Embryonic facial prominence (tissue), 1 donor: ENCODE results near the gene ZNF219.

Source experiments
- DNase-seq: peaks from one replicate; pipeline ENCODE4 v3.0.0-alpha.2; 2016; ENCODE audit errors: extremely low spot score

Gene ZNF219

DNA sequence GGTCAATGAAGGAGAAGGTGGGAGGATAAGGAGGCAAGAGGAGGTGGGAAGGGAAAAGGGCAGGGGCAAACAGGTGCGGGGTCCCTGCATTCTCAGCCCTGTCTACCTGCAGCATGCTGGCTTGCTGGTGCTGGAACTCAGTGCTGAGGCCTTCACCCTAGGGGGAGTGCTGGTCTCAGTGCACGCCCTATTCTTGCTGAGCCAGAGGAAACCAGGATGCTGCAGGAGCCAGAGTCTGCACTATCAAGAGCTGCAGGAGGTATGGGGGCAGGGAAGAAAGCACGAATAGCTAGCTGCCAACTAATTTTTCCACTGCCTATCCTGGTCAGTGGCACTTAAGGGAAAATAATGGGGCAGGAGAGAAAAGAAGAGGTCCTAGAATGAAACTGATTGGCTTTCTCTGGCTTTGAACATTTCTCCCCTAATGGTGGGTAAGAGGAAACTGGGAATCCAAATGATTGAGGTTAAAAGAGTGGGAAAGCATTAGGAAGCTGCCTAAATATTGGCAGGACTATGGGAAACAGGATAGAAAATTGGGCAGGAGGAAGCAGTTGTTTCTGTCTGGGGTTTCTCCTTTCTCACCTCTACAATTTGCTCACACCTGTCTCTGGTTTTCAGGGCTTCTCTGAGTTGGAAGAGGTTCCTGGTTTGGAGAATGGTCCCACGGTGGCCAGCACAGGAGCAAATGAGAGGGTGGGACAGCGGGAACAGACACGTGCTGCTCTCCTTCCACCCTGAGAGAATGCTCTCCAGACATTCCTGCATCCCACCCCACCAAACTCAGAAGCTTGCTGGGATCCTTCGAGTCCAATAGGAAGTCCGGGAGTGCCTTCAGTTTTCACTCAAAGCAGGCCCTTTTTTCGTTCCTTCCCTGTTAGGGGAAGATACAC, 4.3 kb upstream of the ZNF219 start:
- DNase-seq: no peak

DNA sequence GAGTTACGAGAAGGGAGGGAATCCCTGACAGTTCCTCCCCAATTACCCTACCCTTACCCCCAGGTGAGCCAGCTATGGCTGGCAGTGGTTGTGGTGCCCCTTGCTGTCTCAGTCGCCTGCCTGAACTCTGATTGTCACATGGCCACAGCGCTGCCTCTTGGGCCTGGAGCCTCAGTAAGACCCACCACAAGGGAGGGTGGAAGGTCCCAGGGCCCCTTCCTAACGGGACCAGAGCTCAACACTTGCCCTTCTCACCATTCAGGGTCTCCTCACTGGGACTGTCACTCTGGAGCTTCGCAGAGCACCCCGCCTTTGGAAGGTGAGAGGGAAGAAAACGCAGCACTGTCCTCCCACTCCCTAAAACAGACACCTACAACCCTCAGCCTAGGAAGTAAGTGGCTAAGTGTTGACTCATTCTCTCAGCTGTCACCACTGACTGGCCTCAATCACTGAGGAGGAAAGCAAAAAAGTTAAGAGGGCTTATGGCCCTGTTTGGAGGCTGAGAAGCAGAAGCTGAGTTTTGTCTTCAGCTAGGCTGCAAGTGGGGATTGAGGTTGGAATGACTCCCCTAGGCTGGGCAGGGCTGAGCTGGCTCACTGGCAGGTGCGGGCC, 3.5 kb upstream of the ZNF219 start:
- no peak for DNase-seq

DNA sequence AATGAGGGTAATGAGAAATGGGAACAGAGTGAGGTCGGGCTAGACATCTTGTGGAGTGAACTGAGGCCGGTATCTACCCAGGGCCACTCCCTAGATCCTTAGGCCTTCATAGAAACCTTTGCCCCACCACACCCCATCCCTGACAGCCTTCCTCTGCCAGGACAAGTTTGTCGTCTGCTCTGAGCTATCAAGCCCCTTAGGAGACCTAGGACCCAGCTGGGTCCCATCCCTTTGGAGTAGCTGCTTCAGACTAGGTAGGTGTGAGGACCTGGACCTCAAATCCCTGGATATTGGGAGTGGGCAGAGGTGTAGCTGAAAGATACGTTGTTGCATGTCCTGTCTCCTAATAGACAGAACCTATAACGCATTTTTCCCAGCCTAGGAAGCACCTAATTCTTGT, 2.5 kb upstream of the ZNF219 start, which contains the start of gene TMEM253:
TMEM253 (plus strand) TSS at position 136 of the 400 bp plus-strand sequence. CDS start 278 bp downstream, outside the sequence.
- DNase-seq: no peak

DNA sequence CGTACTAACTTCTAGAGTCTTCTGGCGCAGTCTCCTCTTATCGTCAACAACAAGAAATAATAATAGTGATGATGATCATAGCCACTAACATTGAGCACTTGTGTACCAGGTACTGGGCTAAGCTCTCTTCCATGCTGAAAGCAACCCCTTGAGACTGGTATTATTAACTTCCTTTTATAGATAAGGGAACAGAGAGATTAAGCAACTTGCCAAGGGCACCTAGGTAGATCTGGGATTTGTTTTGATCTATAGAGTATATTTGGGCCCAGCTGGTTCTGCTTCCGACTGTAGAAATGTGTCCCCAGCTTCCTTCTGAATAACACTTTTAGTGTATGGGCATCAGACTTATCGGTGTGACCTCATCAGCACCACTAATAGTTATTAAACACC, 1.1 kb upstream of the ZNF219 start:
- no peak for DNase-seq

DNA sequence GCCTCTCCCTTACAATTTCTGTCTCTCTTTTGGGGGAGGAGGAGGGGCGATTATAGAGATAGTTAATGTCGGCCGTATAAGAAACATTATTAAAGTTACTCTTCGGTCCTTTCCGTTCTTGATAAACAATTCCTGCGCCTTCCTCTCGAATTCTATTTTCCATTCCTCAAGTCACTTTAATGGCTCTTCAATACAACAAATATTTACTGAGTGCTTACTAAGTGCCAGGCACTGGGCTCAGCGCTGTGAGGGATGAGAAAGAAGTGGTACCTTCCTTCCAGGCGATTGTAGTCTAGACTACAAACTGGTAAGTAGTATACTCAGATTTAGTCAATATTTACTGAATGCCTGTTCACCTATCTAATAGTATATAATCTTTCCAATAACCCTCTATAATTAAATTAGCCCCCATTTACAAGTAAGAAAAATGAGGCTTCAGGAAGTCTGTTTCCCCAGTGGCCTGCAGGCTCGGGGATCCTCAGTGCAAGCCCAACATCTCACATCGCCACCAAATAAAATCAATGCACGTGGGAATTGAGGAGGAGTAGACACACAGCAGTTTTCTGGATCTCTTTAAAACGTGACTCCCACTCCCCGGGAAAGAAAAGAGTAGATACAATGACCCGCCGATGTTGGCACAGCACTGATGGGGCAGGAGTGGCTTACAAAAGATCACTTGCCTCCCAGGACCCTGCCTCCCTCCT, 589 bp upstream of the ZNF219 start:
- DNase-seq: no peak

DNA sequence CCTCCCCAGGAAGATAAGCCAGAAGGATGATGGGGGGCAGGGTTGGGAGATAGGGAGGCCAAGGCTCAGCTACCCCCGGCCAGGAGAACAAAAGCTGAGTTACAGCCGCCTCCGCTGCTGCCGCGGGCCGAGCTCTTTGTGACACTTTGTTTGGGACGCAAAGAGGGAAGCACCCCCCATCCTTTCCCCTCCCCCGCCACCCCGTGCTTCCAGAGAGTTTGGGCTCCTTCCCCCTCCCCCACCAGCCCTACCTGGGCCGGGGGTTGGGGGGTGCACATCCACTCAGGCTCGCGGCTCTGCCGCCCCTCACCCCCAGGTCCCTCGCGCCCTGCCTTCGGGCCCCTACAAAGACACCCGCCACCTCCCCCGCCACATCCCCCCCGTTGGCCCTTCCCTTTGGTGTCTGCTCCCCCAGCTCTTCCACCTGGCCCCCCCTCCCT, 799 bp downstream of the ZNF219 start:
- DNase-seq: no peak

DNA sequence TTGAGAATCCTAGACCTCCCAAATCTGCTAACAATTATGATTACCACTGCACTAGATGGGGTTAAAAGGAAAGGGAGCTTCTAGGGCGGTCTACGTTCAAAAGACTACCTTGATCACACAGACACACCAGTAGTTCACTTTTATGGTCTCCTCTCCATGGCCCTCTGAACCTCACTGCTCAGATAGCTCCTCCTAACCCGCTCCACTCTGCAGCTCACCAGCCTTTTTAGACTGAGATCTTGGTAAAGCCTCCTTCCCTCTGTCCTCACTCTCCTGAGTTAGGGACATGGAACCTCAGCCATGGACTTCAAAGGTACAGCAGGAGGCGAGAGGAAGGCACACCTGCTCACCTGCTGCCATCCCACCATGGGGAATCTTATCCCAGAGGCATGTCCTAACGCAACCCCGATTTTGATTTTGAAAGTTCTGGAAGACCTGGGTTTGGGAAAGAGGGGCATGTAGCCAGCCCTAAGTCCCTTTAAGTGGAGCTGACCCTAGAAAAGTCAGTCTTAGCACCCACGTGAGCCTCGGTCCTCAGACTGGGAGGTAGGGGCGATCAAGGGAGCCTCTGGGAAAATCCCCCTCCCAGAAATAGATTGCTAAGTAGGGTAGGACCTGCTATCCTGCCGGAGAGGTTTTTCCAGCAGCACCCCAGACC, 1.3 kb downstream of the ZNF219 start:
- no peak for DNase-seq

DNA sequence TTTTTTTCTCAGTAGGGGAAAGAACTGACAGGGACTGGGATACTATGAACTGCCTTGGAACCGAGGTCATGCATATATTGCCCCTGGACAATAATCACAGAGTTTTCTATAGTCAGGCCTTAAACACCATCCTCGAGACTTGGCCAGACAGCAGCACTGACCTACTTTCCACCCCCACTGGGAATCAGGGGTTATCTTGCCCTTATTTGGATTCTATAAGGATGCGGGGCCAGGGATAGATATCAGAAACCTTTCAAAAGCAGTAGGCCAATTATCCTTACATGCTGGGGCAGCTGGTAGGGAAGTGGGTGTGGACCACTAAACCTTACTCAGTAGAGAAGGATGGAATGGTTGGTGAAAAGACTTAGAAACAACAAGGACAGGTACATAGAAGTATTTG, 2.0 kb downstream of the ZNF219 start:
- no peak for DNase-seq

DNA sequence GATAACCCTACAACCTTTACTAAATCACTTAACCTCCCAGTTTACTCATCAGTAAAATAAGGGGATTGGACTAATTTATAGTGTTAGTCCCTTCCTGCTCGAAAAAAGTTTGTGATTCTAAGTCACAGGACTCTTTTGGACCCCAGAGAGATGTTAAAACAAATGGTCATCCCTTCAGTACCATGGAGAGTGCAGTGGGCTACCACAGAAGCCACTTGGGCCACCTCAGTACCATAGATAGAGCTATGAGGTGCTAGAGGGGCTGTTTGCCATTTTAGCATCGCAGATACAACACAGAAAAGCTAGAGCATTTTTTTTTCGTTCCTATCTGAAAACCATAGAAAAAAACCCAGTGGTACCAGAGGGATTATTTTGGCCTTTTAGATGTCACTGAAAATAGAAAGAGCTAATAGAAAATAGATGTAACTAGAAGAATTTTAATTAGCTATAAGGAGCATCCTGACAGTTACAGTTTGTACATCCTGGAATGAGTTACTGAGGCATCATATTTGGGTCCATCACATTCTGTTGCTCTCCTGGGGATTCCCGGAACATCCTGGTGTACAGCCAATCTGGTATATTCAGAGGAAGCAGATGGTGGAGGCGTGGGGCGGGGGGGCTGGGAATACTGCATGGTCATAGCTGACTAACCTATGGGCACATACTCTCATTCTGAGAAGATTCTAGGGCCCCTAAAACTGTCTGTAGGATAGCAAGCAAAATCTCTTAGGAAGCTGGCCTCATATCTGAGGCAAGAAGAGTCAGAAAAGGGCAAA, 2.8 kb downstream of the ZNF219 start:
- DNase-seq: no peak

DNA sequence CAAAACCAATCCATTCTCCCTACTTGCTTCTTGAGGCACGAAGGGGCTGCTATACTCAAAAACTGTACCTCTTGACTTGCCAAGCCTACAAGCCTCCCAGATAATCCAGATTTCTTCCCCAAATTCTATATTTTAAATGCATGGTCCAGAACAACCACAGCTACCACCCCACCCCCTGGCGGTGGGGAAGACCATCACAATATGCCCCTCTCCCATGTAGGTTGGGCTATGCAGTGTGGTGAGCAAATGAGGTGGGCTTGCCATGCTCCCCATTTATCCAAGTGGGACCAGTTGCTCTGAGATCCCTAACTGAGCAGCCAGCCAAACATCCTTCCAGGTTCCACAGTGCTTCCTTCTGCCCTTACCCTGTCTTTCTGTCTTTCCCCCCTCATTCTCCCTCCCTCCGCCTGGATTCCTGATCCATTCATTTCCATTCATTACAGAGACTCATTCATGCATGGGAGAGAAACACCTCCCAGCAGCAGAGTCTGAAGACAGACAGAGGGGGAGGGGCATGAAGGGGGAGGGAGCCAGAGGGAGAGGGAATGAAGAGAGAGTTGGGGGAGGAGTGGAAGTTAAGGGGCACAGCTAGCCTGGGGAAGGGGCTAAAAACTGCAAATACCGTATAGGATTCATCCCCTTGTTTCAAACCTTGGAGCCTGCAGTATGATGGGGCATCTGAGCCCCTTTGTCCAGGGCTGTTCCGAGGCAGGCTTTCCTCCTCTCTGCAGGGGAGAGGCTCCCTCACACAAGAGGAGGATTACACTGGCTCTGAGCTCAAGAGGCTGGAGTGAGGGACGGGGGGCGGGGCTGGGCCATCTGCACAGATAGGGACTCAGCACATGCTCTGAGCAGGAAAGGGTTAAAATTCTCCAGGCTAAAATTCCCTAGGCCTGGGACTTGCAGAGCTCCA, 4.4 kb downstream of the ZNF219 start:
- no peak for DNase-seq

DNA sequence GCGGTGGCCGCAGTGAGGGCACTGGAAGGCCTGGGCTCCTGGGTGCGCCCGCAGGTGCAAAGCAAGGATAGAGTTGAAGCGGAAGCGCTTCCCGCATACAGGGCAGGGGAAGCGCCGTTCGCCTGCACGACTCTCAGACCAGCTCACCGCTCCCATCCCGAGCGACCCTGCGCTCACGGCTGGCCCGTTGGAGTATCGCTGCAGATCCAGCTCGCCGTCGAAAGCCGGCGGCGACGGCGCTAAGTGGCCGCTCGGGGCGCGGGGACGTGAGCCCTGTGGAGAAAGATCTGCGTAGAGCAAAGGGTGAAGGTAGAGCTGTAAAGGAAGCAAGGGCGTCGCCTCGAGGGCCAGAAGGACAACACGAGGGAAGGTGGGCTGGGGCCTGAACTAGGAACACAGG, 5.4 kb downstream of the ZNF219 start:
- DNase-seq: no peak

DNA sequence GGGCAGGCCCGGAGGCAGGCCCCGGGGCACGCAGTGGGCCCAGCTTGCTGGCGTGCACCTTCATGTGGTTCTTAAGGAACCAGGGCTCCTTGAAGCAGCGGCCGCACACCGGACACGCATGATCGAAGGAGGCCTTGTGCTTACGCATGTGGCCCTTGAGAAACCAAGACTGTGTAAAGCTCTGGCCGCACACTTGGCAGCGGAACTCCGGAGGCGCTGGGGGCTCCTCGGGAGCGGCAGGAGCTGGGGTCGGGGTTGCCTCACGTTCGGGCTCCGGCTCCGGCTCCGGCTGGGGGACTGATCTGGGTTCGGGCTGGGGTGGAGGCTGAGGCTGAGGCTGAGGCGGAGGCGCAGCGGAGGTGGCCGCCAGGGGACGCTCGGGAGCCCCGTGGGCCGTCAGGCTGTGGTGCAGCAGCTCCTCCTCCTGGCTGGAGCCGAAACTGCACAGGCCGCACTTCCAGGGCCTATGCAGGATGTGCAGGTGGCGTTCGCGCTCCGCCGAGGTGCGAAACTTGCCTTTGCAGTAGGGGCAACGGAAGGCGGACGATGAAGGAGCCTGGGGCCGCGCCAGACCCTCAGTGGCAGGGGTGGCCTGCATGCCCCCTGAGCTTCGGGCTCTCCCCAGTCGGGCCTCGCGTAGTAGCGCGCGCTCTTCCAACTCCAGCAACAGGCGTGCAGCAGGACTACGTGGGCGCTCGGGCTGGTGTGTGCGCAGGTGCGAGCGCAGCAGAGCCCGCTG, 6.0 kb downstream of the ZNF219 start:
- DNase-seq: no peak

DNA sequence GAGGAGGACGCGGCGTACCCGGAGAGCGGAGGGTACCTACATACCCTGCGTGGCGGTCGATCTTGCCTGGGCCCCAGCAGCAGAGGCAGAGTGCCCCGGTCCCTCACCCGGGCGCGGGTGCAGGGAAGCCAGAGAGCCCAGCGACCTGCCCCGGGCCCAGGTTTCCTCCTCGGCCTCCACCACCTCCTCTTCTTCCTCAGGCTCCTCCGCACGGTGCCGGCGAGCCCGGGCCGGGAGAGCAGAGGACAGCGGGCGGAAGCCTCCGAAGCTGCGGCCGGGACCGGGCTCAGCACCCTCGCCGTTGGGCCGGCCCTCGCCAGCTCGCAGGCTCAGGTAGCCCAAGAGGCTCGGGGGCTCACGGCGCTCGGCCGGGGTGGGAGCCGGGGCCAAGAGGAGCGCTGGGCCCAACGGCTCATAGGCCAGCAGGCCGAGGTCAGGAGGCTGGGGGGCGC, 6.6 kb downstream of the ZNF219 start:
- DNase-seq: no peak

DNA sequence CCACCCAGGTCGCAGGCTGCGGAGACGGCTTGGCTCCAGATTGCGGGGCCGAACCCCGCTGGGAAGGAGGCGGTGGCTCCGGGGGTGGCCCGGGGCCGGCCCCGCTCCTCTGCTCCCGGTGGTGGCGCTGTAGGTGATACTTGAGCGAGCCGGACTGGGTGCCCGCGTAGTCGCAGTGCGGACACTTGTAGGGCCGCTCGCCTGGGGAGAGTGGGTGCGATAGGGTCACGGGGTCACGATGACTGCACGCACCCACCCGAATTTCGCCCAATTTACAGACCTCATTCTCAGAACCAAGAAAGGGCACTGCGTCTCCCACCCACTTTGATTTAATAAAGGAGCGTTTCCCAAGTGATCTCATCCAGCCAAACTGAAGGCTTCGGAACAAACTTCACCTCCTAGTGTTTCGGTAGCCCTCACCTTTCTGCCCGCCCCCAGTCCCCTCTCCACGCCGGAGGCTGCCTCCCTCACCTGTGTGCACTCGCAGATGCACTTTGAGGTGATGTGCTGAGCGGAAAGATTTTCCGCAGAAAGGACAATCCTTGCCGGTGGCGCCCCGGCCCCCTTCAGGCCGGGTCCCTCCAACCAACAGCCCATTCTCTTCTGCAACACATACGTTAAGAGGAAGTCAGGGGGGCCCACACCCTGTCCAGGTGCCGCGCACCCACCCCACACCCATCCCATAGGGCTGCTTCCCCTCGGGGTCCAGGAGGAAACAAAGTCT, 7.4 kb downstream of the ZNF219 start:
- no peak for DNase-seq

DNA sequence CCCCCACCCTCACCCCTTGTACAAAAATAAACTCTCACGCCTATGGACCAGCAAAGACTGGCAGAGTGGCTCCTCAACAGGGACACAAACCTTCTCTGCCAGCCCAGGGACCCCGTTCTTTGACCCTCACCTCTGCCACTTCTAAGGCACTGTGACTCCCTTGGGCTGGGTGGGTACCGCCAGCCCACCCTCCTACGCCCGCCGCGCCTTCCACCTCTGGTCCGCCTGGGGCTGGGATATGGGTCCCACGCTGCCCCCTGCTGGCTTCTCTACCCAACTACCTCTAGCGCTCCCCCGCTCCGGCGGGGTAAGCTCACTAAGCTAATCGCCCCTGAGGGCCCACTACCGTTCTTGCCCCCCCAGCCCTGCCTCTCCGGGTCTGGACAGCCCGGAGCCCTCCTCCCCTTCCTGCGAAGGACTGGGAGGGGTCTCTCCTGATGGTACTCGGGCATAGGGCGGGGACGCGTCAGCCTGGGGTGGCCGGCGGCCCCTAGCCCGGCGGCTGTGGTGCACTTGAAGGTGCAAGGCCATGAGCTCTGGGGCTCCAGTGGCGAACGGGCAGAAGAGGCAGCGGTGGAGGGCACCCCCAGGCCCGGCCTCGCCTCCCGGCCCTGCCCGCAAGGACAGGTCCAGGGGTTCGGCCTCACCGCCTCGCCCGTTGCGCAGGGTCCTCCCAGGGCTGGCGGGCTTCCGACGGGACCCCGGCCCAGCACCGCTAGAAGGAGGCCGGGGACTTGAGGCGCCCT, 8.1 kb downstream of the ZNF219 start:
- no peak for DNase-seq

DNA sequence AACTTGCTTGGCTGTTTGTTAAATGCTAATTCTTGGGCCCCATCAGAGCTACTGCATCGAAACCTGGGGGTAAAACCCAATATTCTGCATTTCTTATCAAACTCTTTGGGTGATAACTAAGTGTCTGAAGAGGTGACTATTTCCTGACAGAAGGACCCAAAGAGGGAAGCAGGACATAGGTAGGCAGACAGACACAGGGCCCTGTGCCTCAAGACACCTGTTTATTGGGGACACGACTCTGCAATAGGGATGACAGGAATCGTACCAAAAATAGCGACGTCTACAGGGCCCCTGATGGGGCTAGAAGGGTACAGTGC, 8.6 kb downstream of the ZNF219 start:
- DNase-seq: no peak

DNA sequence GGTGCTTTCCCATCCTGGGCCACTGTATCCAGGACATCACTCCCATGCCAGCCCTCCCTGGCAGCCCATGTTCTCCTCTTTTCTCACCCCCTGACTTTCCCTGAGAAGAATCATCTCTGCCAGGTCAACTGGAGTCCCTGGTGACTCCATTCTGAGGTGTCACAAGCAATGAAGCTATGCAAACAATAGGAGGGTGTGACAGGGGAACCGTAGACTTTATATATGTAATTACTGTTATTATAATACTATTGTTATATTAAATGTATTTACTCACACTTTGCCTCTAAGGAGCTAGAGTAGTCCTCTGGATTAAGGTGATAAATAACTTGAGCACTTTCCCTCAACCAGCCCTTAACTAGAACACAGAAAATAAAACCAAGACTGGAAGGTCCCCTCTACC, 9.2 kb downstream of the ZNF219 start:
- no peak for DNase-seq

DNA sequence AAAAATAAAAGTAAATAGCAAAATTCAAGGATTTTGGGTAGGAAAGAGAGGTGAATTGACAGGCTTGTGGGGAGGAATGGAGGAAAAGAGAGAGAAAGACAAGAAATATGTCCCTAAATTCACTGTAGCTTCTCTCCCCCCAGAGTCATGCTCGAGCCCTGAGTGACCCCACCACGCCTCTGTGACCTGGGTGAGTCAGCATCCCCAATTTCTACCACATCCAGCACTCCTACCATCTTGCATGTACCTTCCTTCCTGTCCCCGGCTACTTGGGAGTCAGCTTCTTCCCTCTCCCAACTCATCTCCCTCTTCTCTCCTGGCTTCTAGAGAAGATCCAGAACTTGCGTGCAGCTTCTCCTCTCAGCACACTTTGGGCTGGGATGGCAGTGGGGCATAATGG, 9.8 kb downstream of the ZNF219 start:
- DNase-seq: no peak
